NCI-H510A (cell line): ENCODE data around the gene RHBDD2.

Experiments used
- DNase-seq: peaks from one replicate; lab custom pipeline; 2025; lab: John Stamatoyannopoulos, UW

The RHBDD2 gene

GRCh38 chr7:75920431-75921161, 41.8 kb downstream of the RHBDD2 start:
- no peak for DNase-seq

- DNase-seq = no peak
These were observed 42.6 kb downstream of the RHBDD2 start for GRCh38 chr7:75921479-75921878.

GRCh38 chr7:75922966-75923603, 44.3 kb downstream of the RHBDD2 start:
- no peak for DNase-seq

GRCh38 chr7:75924256-75924655, 45.4 kb downstream of the RHBDD2 start:
- DNase-seq = no peak

- no peak for DNase-seq
These were observed 46.1 kb downstream of the RHBDD2 start for GRCh38 chr7:75924889-75925288.

- DNase-seq = no peak
These were observed 47.0 kb downstream of the RHBDD2 start for GRCh38 chr7:75925717-75926435.

- no peak for DNase-seq
These were observed 49.7 kb downstream of the RHBDD2 start for GRCh38 chr7:75928568-75928914.

- peak; percentile 54 for DNase-seq
These were observed 52.8 kb downstream of the RHBDD2 start for GRCh38 chr7:75931680-75932079.

GRCh38 chr7:75937958-75938786, 59.3 kb downstream of the RHBDD2 start:
- DNase-seq = no peak
